Dermis blood vessel endothelial cell (primary cell): ENCODE measurements around the gene PLCB3. TPM values are rescaled to one million over a fixed set of nuclear protein-coding genes. Genes with fewer than 3 reads are reported as not detected.
A peak's percentile ranks its signal among the peaks of the same experiment; 100 is the strongest.

Source experiments
- DNase-seq: peaks from one replicate; pipeline ENCODE4 v3.0.0; 2010
- total RNA-seq: library from RNA; depleted of rRNA; stranded (reverse); fragments of >200 nt; gene quantifications from 2 replicates; pipeline ENCODE4 v1.2.3, GENCODE V29; 2014

Gene PLCB3
- total RNA-seq, 1 donor from 2014 or later: 37.8 TPM

GRCh38 chr11:64288353-64288750 lies 37.0 kb downstream of the PLCB3 start:
- DNase-seq: no peak

- no peak for DNase-seq
These were observed 37.8 kb downstream of the PLCB3 start for GRCh38 chr11:64289002-64289564.

- no peak for DNase-seq
These were observed 39.3 kb downstream of the PLCB3 start for GRCh38 chr11:64290352-64291261.

GRCh38 chr11:64291262-64291751 lies 40.0 kb downstream of the PLCB3 start, which contains the start of gene KCNK4:
TSS of gene KCNK4 (plus strand) at chr11:64291302. CDS start at chr11:64293019, 1,717 bp downstream.
- DNase-seq: no peak

- DNase-seq: no peak
These were observed 40.6 kb downstream of the PLCB3 start for GRCh38 chr11:64291752-64292459.

- DNase-seq: no peak
These were observed 41.3 kb downstream of the PLCB3 start for GRCh38 chr11:64292460-64293254.

- DNase-seq: no peak
These were observed 43.4 kb downstream of the PLCB3 start for GRCh38 chr11:64294774-64295173.

GRCh38 chr11:64295760-64296159 lies 44.4 kb downstream of the PLCB3 start:
- no peak for DNase-seq

GRCh38 chr11:64296236-64296635 lies 44.9 kb downstream of the PLCB3 start:
- DNase-seq: no peak

GRCh38 chr11:64296830-64297698 lies 45.7 kb downstream of the PLCB3 start:
- no peak for DNase-seq

GRCh38 chr11:64297699-64298358 lies 46.5 kb downstream of the PLCB3 start:
- DNase-seq: no peak

- peak; percentile 39 for DNase-seq
These were observed 47.9 kb downstream of the PLCB3 start for GRCh38 chr11:64298966-64299846.

GRCh38 chr11:64299847-64300648 lies 48.7 kb downstream of the PLCB3 start, which contains the start of gene CATSPERZ:
TSS of gene CATSPERZ (plus strand) at chr11:64300358. CDS start at chr11:64300411, 53 bp downstream.
- no peak for DNase-seq

GRCh38 chr11:64303109-64304031 lies 52.0 kb downstream of the PLCB3 start:
- no peak for DNase-seq

GRCh38 chr11:64304032-64304315 lies 52.6 kb downstream of the PLCB3 start:
- DNase-seq: no peak

GRCh38 chr11:64304316-64305072 lies 53.2 kb downstream of the PLCB3 start:
- DNase-seq: peak; percentile 95
